GM19463 (cell line): ENCODE data around the gene RYR2.
"Not testable (repeated sequence)": the region's sequence is repeated elsewhere in the genome, so short reads cannot be mapped to it uniquely, and the experiment has no call there.

Source experiments
- ATAC-seq: cut with Tn5 transposase; IDR thresholded peaks from one replicate; pipeline ENCODE4 v1.9.1; 2021; ENCODE audit warnings: mild to moderate bottlenecking, moderate library complexity; ENCODE audit not compliant: unreplicated experiment

The RYR2 gene

DNA sequence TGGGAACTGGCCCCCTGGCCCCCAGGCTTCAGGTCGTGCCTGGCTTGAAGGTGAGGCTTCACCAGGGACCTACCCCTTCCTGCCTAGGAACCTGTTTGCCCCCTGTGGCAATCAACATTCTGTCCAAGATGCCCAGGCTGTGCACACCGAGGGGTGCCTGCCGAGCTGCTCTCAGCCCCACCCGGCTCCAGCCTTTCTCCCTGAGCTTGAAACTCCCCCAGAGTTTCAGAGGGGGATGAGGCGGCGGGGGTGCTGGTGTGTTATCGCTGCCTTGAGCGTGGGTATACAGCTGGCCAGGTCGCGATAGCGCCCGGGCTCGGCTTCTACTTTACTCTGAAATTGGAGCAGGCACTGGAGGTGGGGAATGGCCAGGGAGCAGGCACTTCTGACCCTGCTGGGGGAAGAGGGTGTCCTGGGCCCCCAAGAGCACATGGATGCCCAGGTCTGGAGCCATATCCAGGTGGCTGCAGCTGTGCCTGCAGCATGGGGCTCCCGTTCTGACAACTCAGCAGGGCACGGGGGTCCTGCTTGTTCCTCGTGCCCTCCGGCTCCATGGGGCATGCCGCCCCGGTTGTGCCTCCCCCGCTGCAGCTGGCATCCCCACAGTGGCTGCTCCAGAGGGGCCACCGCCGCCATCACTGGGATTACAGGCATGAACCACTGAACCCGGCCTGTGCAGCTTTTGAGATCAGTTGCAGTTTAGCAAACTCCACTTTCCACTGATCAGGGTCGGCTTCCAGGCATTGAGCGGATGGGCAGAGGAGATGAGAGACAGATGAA is 29.8 kb downstream of the RYR2 start:
- ATAC-seq: no peak

DNA sequence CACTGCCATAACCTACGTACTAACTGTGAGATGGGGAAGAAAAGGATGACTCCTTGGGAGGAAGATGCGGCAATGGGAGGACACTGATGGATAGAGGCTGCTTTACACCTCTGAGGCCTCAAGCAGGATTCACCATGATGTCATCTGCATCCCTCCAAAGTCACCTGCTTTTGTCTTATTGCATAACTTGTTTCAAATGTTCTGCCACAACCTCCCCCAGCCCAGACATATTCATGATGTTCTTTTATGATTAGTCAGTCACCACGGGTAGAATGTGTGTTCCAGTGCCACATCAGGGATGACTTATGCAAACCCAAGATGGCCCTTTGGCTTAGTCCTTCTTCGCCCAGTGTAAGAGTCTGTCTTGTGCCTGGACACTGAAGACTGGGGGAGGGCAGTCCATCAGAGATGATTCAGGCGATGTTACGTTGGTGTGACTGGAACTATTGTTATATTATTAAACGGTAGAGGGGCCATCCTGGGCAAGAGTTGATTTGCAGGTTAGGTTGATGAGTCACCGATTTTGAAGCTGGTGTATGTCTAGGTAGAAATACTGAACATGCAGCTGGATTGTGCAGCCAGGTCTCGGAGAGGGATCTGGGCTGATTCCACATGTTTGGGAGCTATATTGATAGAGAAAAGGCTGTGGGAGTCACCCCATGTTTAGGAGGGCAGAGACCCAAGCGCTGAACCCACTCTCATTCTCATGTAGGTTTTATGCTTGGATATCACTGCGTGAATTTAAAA is 32.6 kb downstream of the RYR2 start:
- no peak for ATAC-seq

DNA sequence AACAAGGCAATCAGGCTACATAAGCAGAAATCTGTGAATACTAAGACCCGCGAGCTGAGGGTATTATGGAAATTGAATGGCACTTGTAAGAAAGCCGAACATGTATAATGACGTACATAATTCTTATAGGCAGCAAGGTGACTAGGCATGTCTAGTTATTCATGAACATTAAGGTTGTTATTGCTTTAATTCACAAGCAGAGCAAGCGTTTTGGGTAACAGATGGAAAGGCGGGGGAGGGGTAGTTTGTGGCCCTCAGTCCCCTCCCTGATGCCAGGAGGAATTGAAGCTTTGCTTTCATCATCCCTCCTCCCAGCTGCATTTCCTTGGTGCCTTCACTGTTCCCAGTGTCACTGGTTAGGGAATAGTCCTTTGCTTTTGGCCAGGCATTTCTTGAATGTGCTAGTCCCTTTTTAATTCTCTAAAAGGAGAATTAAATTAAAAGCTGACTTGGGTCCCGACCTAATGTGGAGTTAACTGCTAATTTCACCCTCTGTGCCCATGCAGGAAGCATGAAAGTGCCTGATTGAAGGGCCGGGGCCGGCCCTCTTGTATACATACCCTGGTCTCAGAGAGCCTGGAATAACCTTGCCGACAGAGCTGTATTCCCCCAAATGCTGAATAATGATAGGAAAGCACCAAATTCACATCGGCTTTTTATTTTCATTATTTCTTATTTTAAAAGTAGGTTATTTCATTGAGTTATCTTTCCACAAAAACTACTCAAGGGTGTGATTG is 42.5 kb downstream of the RYR2 start:
- no peak for ATAC-seq

DNA sequence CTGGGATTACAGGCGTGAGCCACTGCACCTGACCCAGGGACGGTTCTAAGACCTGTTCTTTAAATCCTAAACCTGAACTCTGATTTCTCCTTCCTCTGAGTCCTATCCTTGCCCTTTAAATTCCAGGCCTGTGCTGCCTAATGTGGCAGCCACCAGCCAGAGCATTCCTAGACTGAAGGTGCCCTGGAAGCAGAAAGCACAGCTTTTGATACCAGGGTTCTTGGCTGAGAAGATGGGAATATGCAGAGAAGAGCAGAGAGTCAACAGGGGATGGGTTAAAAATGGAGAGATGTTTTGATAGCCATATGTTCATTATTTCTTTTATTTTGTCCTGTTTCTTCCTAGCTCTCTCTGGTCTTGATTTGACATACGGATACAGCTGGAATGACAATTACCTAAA is 49.7 kb downstream of the RYR2 start:
- ATAC-seq: no peak

DNA sequence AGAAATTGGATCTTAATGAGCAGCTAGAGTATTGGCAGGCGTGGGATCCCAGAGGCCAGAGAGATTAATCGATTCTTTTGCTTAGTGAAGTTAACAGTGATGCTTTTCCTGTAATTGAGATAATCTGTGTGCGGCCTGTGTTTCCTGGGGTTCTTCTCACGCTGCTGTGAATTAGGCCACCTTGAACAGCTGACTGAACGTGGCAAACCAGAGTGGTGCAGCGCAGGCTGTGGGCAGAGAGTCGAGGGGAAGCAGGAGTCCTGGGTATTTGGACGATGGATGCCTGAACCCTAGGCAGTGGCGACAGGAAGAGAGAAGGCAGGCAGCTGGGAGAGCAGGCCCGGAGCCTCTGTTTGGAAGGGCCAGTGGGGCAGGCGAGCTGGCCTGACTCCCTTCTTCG is 51.7 kb downstream of the RYR2 start:
- ATAC-seq: no peak

GRCh38 chr1:237098541-237098940 is 56.6 kb downstream of the RYR2 start:
- no peak for ATAC-seq

- no peak for ATAC-seq
Observed at GRCh38 chr1:237103021-237103420, 61.0 kb downstream of the RYR2 start.

DNA sequence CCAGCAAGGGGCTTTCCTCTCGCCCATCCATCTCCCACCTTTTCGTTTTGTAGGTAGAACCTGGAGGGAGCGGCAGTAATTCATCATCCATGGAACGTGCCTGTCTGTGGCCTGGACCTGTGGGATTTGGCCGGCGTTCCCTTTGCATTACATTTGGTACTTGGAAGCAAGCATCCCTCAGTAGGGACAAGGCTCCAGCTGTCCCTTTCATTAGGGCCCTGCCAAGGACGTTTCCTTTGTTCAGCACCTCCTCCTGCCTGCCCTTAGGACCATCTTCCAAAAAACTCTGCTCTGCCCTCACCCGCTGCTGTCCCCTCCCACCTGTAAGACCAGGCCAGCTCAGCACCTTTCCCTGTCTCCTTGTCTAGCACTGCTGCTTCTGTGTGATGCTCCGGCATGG is 62.1 kb downstream of the RYR2 start:
- no peak for ATAC-seq

DNA sequence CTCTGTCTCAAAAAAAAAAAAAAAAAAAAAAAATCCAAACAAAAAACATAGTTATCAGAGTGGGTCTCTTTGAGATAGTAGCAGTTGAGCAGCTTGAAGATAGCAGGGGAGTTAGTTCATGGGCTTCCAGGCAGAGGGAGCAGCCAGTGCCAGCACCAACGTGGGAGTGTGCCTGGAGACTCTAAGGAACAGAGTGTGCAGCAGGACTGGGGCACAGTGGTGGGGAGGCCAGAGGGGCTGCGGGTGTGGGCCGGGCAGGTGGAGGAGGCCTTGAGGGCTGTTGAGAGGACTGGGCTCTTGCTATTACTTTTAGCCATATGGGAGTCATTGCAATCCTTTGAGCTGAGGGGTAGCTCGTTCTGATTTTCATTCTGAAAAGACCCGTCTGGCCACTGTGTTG is 63.8 kb downstream of the RYR2 start:
- no peak for ATAC-seq

DNA sequence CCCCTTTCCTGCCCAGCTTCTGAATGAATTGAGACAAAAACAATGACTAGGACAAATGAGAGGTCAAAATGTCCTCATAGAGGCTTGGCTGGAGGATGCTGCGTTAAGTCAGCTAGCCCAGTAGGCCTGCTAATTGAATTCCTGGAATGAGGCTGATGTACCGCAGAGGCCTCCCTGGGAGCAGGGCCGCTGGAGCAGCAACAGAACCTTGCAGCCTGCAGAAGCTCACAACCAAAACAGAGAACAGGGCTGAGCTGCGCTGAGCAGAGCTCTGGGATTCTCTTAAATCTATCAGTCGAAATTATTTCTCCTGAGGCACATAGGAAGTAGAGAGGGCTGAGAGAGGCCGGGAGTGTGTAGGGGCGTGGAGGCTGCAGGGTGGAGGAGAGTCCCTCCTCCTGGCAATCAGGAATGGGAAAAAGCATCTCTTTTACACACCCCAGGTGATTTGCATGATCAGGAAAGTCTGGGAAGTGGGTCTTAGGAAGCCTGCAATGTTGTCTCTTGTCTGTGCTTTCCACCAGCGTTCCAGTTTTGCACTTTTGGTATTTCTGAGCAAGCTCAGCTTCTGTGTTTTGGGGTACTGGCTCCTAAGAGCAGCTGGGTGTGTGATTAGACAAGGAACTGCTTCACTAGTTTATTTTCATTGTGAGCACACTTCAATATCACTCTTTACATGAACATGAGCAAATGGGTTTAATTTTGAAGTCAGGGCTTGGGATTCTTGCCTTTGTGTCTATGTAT is 66.5 kb downstream of the RYR2 start:
- no peak for ATAC-seq

DNA sequence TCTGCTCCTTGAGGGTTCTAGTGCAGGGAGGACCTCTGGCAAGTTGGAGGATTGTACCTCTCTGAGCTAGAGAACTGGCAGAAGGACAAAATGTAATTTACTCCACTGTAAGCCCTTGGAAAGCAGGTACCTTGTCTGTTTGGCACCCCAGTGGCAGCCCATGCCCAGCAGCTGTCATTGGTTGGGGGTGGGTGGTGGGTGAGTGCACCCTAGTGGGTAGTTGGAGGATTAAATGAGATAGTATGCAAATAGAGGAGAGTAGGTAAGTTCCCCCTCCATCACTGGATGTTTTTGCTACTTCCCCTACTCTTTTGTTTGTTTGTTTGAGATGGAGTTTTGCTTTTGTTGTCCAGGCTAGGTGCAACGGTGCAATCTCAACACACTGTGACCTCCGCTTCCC is 69.8 kb downstream of the RYR2 start:
- no peak for ATAC-seq

GRCh38 chr1:237112663-237113062 is 70.7 kb downstream of the RYR2 start:
- ATAC-seq: no peak

DNA sequence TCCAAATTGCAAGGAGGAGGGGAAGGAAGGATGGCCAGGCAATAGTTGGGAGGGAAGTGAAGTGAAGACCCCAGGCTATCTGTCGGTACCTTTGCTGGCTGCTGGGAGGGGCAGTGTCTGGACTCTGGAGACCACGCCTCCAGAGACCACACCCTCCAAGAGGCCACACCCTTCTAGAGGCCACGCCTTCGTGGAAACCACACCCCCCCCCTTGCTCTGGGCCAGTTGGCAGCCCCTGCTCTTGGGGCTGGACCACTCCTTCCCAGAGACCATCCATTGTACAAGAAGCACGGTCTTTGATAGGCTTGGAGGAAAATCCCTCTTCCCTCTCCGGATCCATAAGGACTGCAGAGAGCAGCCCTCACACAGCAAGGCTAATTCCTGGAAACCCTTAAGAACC is 73.1 kb downstream of the RYR2 start:
- ATAC-seq: no peak

DNA sequence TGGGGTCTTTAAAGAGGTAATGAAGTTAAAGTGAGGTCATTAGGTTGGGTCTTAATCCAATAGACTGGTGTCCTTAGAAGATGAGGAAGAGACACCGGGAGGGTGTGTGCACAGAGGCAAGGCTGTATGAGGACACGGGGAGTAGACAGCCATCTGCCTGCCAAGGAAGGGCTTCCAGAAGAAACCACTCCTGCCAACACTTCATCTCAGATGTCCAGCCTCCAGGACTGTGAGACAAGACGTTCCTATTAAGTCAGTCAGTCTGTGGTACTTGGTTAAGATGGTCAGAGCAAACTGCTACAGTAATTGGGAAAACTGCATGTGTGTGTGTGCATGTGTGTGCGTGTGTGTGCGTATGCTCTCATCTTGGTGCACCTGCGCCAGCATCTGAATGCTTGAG is 77.1 kb downstream of the RYR2 start:
- ATAC-seq: no peak

DNA sequence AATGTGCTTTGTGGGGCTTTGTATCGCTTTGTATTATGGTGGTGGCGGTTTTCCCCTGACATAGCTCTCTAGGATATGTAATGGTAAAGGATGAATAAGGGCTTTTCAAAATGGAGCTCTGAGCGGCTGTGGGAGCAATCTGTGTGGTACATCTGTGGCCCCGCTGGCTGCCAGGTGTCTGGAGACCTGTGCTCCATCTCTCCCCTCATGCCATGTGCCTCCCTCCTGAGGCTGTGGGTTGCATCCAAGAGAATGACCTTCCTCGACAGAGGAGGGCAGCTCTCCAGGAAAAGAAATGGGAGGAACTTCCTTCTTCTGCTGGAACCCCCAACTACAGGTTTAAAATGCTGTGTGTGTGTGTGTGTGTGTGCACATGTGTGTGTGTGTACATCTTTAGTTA is 78.7 kb downstream of the RYR2 start:
- no peak for ATAC-seq

GRCh38 chr1:237124856-237125462 is 83.0 kb downstream of the RYR2 start:
- ATAC-seq: no peak

GRCh38 chr1:237126180-237126579 is 84.2 kb downstream of the RYR2 start:
- no peak for ATAC-seq

DNA sequence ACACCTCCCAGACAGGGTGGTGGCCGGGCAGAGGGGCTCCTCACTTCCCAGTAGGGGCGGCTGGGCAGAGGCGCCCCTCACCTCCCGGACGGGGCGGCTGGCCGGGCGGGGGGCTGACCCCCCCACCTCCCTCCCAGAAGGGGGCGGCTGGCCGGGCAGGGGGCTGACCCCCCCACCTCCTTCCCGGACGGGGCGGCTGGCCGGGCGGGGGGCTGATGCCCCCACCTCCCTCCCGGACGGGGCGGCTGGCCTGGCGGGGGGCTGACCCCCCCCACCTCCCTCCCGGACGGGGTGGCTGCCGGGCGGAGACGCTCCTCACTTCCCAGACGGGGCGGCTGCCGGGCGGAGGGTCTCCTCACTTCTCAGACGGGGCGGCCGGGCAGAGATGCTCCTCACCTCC is 85.3 kb downstream of the RYR2 start:
- not testable (repeated sequence) for ATAC-seq

- ATAC-seq: no peak
Observed at GRCh38 chr1:237133921-237134320, 91.9 kb downstream of the RYR2 start.

GRCh38 chr1:237134929-237135328 is 92.9 kb downstream of the RYR2 start:
- ATAC-seq: no peak

DNA sequence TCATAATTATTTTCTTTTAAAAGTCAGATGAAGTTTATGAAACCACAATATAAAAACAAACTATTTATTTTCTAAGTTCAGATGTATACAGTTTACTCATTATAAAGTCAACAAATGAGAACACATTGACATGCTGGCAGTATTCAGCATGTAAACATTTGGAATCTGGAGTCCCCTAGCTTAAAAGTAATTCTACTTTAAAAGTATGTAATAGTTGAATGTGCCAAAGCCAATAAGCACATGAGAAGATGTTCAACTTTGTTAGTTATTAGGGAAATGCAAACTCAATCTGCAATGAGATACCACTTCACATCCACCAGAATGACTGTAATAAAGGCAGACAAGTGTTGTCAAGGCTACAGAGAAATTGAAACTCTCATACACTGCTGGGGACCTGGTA is 96.6 kb downstream of the RYR2 start:
- ATAC-seq: no peak
